Left lung (tissue), 10 donors: ENCODE data around the gene ZPLD1. TPM values are rescaled to one million over a fixed set of nuclear protein-coding genes. Genes with fewer than 3 reads are reported as not detected.

Source experiments
- ATAC-seq: fragments of 200-7000 bp; cut with Tn5 transposase; one replicate; pipeline ENCODE4 v1.9.1; 2020; ENCODE audit warnings: moderate library complexity
- DNase-seq, 4 donors: peaks; one replicate each; pipeline ENCODE4 v3.0.0-alpha.2; 2013 to 2020
- H3K27ac ChIP-seq, 2 donors: fragments of 200-600 bp; sonication (generic) in 1 of 2; one replicate each; pipeline versions ENCODE4 v1.5.0 to v1.8.0; 2020 to 2021
- H3K27me3 ChIP-seq, 2 donors: fragments of 200-600 bp; sonication (generic) in 1 of 2; one replicate each; pipeline versions ENCODE4 v1.5.0 to v1.8.0; 2020 to 2021
- H3K36me3 ChIP-seq, 2 donors: fragments of 200-600 bp; sonication (generic) in 1 of 2; one replicate each; pipeline versions ENCODE4 v1.5.0 to v1.8.0; 2020 to 2021
- H3K4me1 ChIP-seq, 2 donors: fragments of 200-600 bp; one replicate each; pipeline ENCODE4 v1.8.0; 2021
- H3K4me3 ChIP-seq, 2 donors: fragments of 200-600 bp; sonication (generic) in 1 of 2; one replicate each; pipeline versions ENCODE4 v1.5.0 to v1.8.0; 2020 to 2021; ENCODE audit warnings: mild to moderate bottlenecking in 1 of 2
- H3K9me3 ChIP-seq, 2 donors: fragments of 200-600 bp; sonication (generic) in 1 of 2; one replicate each; pipeline versions ENCODE4 v1.5.0 to v1.8.0; 2020 to 2021
- intact Hi-C, 2 donors: fragments of 100-400 bp; cut with DNase I; formaldehyde crosslinking; loops; one replicate each; pipeline versions ENCODE4 v1.11.2 to v1.14.2; 2022
- polyA plus RNA-seq, 6 donors: library from polyadenylated mRNA; unstranded; fragments of 120-200 nt; gene quantifications; one replicate each; pipeline ENCODE4 v1.2.1, GENCODE V29; 2013; ENCODE audit not compliant: insufficient read length in 6 of 6
- total RNA-seq, 2 donors: library from RNA; stranded (reverse); fragmentation: NEBNext Ultra II Directional; extraction: Animal tissue kit (Norgen Biotek cat#: 25700); gene quantifications; one replicate each; pipeline ENCODE4 v1.2.1, GENCODE V29; 2021
- TF ChIP-seq, protein P1 (sequence below), 2 donors: fragments of 200-600 bp; sonication (generic) in 1 of 2; IDR thresholded peaks; one replicate each; pipeline versions ENCODE4 v1.5.0 to v1.8.0; 2021; ENCODE audit warnings: antibody characterized with exemption in 2 of 2
- donor health status: DM: no; HTN: yes; CAD: no.
- donor health status: DM: no; HTN: no; CAD: no.

Gene ZPLD1
- total and polyA plus RNA-seq, 8 donors: 0.21 to 0.26 TPM; not detected in 6

DNA sequence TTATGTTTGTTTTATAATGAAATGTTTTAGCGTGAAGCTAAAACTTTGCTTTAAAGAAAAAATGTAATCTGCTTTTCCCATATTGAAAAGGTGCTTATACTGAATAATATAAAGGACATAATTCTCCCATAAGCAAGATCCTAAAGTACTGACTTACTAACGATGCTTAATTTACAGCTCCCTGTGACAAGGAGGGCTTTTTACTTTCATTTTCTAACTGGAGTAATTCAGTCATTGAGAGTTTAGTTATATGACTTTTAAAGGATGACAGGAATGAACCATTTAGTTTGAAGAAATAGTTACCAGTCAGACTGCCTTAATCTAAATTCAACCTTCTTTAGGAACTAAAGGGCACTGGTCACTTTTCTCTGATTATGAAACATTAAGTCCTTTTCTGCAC, 19.3 kb upstream of the ZPLD1 start:
- ATAC-seq (no peak), DNase-seq (no peak)
- no peaks in the 10 kb centered on the region for H3K9me3 ChIP-seq
- no peaks in the 10 kb centered on the region for H3K36me3 ChIP-seq
- TF ChIP-seq, protein P1, sequence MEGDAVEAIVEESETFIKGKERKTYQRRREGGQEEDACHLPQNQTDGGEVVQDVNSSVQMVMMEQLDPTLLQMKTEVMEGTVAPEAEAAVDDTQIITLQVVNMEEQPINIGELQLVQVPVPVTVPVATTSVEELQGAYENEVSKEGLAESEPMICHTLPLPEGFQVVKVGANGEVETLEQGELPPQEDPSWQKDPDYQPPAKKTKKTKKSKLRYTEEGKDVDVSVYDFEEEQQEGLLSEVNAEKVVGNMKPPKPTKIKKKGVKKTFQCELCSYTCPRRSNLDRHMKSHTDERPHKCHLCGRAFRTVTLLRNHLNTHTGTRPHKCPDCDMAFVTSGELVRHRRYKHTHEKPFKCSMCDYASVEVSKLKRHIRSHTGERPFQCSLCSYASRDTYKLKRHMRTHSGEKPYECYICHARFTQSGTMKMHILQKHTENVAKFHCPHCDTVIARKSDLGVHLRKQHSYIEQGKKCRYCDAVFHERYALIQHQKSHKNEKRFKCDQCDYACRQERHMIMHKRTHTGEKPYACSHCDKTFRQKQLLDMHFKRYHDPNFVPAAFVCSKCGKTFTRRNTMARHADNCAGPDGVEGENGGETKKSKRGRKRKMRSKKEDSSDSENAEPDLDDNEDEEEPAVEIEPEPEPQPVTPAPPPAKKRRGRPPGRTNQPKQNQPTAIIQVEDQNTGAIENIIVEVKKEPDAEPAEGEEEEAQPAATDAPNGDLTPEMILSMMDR (IDR thresholded peaks at IDR 0.05): no peak
- H3K4me3 ChIP-seq: no peak overlapping the region
- H3K27me3 ChIP-seq: no peaks in the 10 kb centered on the region
- intact Hi-C loops: no loop called here
- H3K4me1 ChIP-seq: no peaks in the 10 kb centered on the region
- no peak overlapping the region for H3K27ac ChIP-seq

DNA sequence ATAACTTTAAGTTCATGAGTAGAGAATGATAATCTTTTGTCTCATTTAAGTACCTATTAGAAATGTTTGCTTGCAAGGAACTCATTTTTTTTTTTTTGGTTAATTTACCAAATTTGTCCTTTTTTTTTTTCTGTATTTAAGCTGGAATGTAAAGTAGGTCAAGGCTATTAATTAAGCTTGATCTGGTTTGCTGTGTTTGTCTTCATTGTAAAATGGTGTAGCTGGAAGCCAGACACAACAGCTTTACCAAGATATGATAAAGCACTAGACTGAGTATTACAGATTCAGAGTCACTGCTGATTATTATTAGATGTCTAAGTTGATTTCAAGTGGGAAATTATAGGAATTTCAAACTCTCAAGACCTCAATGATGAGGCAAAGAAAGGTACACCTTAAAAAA, 15.0 kb upstream of the ZPLD1 start:
- no peaks in the 10 kb centered on the region for H3K4me1 ChIP-seq
- TF ChIP-seq, protein P1 (IDR thresholded peaks at IDR 0.05): no peak
- H3K4me3 ChIP-seq: no peak overlapping the region
- ATAC-seq (no peak), DNase-seq (no peak)
- intact Hi-C loops: no loop called here
- H3K27ac ChIP-seq: no peak overlapping the region
- no peaks in the 10 kb centered on the region for H3K27me3 ChIP-seq
- no peaks in the 10 kb centered on the region for H3K9me3 ChIP-seq
- no peaks in the 10 kb centered on the region for H3K36me3 ChIP-seq

DNA sequence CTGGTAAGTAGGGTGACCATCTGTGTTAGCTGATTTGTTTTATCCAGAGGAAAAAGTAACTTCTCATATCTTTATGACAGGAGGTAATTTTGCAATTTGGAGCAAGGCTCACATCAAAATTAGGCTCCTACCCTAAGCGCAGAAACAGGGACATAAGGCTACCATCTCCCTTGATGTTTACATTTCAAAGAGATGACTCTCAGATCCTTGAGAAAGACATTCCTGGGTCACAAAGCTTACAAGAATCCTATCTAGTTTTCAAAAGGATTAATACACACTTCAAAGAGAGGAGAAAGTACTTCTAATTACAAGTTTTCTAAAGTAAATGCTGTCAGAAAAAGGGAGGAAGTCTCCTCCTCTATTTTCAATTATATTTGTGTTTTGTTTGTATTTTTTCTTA, 7.0 kb downstream of the ZPLD1 start:
- no peaks in the 10 kb centered on the region for H3K4me1 ChIP-seq
- DNase-seq: no peak
- no peak for ATAC-seq
- H3K4me3 ChIP-seq: no peak overlapping the region
- intact Hi-C loops: no loop called here
- H3K36me3 ChIP-seq: no peaks in the 10 kb centered on the region
- TF ChIP-seq, protein P1 (IDR thresholded peaks at IDR 0.05): no peak
- no peaks in the 10 kb centered on the region for H3K27me3 ChIP-seq
- no peak overlapping the region for H3K27ac ChIP-seq
- no peaks in the 10 kb centered on the region for H3K9me3 ChIP-seq

DNA sequence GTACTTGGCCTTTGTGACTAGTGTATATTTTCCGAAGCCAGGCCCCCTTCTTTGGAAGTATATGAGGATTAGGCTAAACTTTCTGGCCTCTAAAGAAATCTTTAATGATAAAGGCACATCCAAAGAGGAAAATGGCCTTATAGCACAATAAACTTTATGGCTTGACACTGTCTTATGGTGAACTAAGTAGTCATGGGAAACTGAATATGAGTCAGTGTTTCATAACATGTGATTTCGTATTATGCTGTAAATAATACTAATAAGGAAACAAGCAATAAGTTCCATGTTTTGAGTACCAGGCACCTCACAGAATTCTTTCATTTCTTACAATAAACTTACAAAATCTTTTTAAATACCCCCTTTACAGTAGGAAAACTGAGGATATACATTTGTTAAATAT, 8.2 kb downstream of the ZPLD1 start:
- Histone ChIP-seq H3K27me3 (no peaks in the 10 kb centered on the region), H3K27ac (no peak overlapping the region), H3K4me1 (no peaks in the 10 kb centered on the region), H3K36me3 (no peaks in the 10 kb centered on the region), H3K9me3 (no peaks in the 10 kb centered on the region), H3K4me3 (no peak overlapping the region)
- TF ChIP-seq, protein P1 (IDR thresholded peaks at IDR 0.05): no peak
- intact Hi-C loops: no loop called here
- ATAC-seq (no peak), DNase-seq (no peak)

DNA sequence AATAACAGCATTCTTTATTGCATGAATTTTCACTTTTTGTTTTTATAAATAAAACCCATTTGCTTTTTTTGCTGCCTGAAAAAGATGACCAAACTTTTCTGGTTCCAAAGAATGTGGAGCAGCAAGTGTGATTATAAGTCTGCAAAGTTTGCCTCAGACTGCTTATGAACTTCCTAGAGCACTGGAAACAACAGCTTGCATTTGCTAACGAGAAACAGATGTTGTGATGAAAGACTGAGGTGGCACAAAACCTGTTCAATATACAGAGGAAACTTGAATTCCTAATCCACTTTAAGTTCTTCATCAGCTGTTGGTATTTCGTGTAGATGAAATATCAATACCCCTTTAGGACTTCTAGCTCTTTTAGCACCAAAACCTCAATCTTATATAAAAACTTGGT, 9.3 kb downstream of the ZPLD1 start:
- Histone ChIP-seq H3K4me1 (no peaks in the 10 kb centered on the region), H3K27ac (no peak overlapping the region), H3K36me3 (no peaks in the 10 kb centered on the region), H3K4me3 (no peak overlapping the region), H3K27me3 (no peaks in the 10 kb centered on the region), H3K9me3 (no peaks in the 10 kb centered on the region)
- intact Hi-C loops: no loop called here
- TF ChIP-seq, protein P1 (IDR thresholded peaks at IDR 0.05): no peak
- no peak for ATAC-seq
- no peak for DNase-seq
